WTC11 (cell line): ENCODE results near the gene GPHB5.

Source experiments
- ATF1 ChIP-seq: sonication (generic); formaldehyde crosslinking; IDR thresholded peaks from 2 replicates; pipeline ENCODE4 v1.8.1; 2023; ENCODE audit warnings: mild to moderate bottlenecking, moderate library complexity, missing genetic modification reagents
- CREB1 ChIP-seq: sonication (generic); formaldehyde crosslinking; IDR thresholded peaks from 2 replicates; pipeline ENCODE4 v1.8.0; 2023; ENCODE audit warnings: mild to moderate bottlenecking, missing genetic modification reagents
- FOXP4 ChIP-seq: sonication (generic); formaldehyde crosslinking; IDR thresholded peaks from 2 replicates; pipeline ENCODE4 v1.8.0; 2022; ENCODE audit warnings: mild to moderate bottlenecking, missing genetic modification reagents
- MAX ChIP-seq: sonication (generic); formaldehyde crosslinking; IDR thresholded peaks from 2 replicates; pipeline ENCODE4 v1.8.0; 2022; ENCODE audit warnings: mild to moderate bottlenecking, missing genetic modification reagents
- MYBL2 ChIP-seq: sonication (generic); formaldehyde crosslinking; IDR thresholded peaks from 2 replicates; pipeline ENCODE4 v1.8.1; 2023; ENCODE audit warnings: mild to moderate bottlenecking, moderate library complexity, missing genetic modification reagents
- NR2C2 ChIP-seq: sonication (generic); formaldehyde crosslinking; IDR thresholded peaks from 2 replicates; pipeline ENCODE4 v1.8.0; 2022; ENCODE audit warnings: mild to moderate bottlenecking, missing genetic modification reagents
- TCF7 ChIP-seq: sonication (generic); formaldehyde crosslinking; IDR thresholded peaks from 2 replicates; pipeline ENCODE4 v1.8.0; 2022; ENCODE audit warnings: mild to moderate bottlenecking, low read depth, missing genetic modification reagents, moderate library complexity
- TEAD1 ChIP-seq: sonication (generic); formaldehyde crosslinking; IDR thresholded peaks from 2 replicates; pipeline ENCODE4 v1.8.0; 2022; ENCODE audit warnings: mild to moderate bottlenecking, missing genetic modification reagents
- USF2 ChIP-seq: sonication (generic); formaldehyde crosslinking; IDR thresholded peaks from 2 replicates; pipeline ENCODE4 v1.8.1; 2023; ENCODE audit warnings: mild to moderate bottlenecking, missing genetic modification reagents, moderate library complexity
- ZNF121 ChIP-seq: sonication (generic); formaldehyde crosslinking; IDR thresholded peaks from 2 replicates; pipeline ENCODE4 v1.8.0; 2023; ENCODE audit warnings: missing genetic modification reagents
- ZNF425 ChIP-seq: fragments of 250-450 bp; sonication (Bioruptor Pico); conservative IDR thresholded peaks from 2 replicates; pipeline ENCODE4 v1.9.0; 2021; ENCODE audit warnings: mild to moderate bottlenecking
- TF ChIP-seq, protein P1 (sequence below): fragments of 200-600 bp; IDR thresholded peaks from 2 replicates; pipeline ENCODE4 v1.8.0; 2022; ENCODE audit warnings: antibody characterized with exemption

DNA sequence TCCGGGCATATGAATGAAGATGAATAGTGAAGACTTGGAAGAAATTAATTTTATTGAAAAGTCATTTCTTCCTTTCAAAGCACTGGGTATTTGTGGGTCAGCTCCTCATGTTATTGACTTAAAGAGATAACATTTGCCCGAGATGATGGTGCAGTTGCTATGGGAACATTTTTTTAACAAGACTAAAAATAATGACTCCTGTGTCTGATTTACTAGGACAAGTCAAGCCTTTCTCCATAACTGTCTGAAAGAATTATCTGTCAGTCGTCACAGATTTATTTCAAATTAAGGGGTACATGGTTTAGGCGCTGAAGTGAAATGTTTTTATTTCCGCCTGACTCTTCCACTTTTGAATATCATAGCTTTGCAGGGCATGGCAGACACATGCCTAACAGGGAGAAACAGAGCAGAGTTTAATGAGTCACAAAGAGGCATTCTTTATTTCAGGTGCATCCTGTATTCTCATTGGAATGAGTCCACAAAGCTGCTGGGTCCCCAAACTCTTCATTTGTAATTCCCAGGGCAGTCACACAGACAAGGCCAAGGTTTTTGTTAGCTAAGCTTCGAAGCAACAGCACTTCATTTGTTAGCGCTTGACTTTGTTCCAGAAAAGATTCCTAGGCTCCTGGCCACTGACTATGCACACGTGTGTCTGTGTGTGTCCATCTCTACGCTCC, 4.3 kb upstream of the GPHB5 start:
- TF ChIP-seq TCF7 (CRISPR knock-in tag) = no peak
- TF ChIP-seq CREB1 = no peak
- TF ChIP-seq, protein P1, sequence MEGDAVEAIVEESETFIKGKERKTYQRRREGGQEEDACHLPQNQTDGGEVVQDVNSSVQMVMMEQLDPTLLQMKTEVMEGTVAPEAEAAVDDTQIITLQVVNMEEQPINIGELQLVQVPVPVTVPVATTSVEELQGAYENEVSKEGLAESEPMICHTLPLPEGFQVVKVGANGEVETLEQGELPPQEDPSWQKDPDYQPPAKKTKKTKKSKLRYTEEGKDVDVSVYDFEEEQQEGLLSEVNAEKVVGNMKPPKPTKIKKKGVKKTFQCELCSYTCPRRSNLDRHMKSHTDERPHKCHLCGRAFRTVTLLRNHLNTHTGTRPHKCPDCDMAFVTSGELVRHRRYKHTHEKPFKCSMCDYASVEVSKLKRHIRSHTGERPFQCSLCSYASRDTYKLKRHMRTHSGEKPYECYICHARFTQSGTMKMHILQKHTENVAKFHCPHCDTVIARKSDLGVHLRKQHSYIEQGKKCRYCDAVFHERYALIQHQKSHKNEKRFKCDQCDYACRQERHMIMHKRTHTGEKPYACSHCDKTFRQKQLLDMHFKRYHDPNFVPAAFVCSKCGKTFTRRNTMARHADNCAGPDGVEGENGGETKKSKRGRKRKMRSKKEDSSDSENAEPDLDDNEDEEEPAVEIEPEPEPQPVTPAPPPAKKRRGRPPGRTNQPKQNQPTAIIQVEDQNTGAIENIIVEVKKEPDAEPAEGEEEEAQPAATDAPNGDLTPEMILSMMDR = no peak
- no peak for TF ChIP-seq ZNF425 (CRISPR knock-in tag)
- TF ChIP-seq USF2 (CRISPR knock-in tag) = no peak
- TF ChIP-seq MAX (CRISPR knock-in tag) = no peak
- no peak for TF ChIP-seq ZNF121 (CRISPR knock-in tag)
- no peak for TF ChIP-seq NR2C2
- no peak for TF ChIP-seq ATF1 (CRISPR knock-in tag)
- TF ChIP-seq TEAD1 = no peak
- no peak for TF ChIP-seq FOXP4
- TF ChIP-seq MYBL2 (CRISPR knock-in tag) = no peak
